ENCODE data around the gene SUPT3H.

GRCh38 chr6:45420083-45420908 lies 42.6 kb upstream of the SUPT3H start:
- TF ChIP-seq POLR2AphosphoS5 (IDR thresholded peaks at IDR 0.05) = no peak
- TF ChIP-seq POLR2A (IDR thresholded peaks at IDR 0.05) = no peak
- TF ChIP-seq CTCF (IDR thresholded peaks at IDR 0.05) = no peak
- no peak for TF ChIP-seq EP300 (IDR thresholded peaks at IDR 0.05)
